ENCODE data around the gene ZNF415.
A peak's percentile ranks its signal among the peaks of the same experiment; 100 is the strongest.

ZNF415 gene

GRCh38 chr19:53132141-53132991 lies at the start of gene ZNF415:
Gene ZNF415, minus strand, starts transcription at chr19:53132910. Its CDS starts 10,234 bp downstream, at chr19:53122676.
- CTCF ChIA-PET = no interaction called here
- DNase-seq (ENCODE audit: low spot score) = peak; percentile 87
- TF ChIP-seq CTCF (conservative IDR thresholded peaks at IDR 0.05; ENCODE audit: low read depth) = no peak
- POLR2A ChIA-PET (ENCODE audit: low non-redundant PET) = no interaction called here
- peak within 1 kb of the TSS; percentile 32 for H3K27ac ChIP-seq

GRCh38 chr19:53182202-53182601 lies 49.5 kb upstream of the ZNF415 start:
- no peak for DNase-seq (ENCODE audit: low spot score)
- TF ChIP-seq CTCF (conservative IDR thresholded peaks at IDR 0.05; ENCODE audit: low read depth) = no peak
- CTCF ChIA-PET = interaction anchor here (0.6 to 1.1 kb wide), 2 partner anchors 14 to 185 kb away, joined by 4 to 10 read pairs; no protein-coding TSS in a partner anchor
- POLR2A ChIA-PET (ENCODE audit: low non-redundant PET) = no interaction called here
- no peak overlapping the region for H3K27ac ChIP-seq

- H3K27ac ChIP-seq = no peak overlapping the region
- ChIA-PET CTCF (no interaction called here), POLR2A (ENCODE audit: low non-redundant PET) (no interaction called here)
- no peak for DNase-seq (ENCODE audit: low spot score)
- no peak for TF ChIP-seq CTCF (conservative IDR thresholded peaks at IDR 0.05; ENCODE audit: low read depth)
These were observed 45.3 kb upstream of the ZNF415 start for GRCh38 chr19:53177986-53178385.

GRCh38 chr19:53172889-53173288 lies 40.2 kb upstream of the ZNF415 start:
- no peak overlapping the region for H3K27ac ChIP-seq
- DNase-seq (ENCODE audit: low spot score) = no peak
- POLR2A ChIA-PET (ENCODE audit: low non-redundant PET) = no interaction called here
- TF ChIP-seq CTCF (conservative IDR thresholded peaks at IDR 0.05; ENCODE audit: low read depth) = no peak
- CTCF ChIA-PET = no interaction called here

- ChIA-PET CTCF (no interaction called here), POLR2A (ENCODE audit: low non-redundant PET) (no interaction called here)
- H3K27ac ChIP-seq = no peak overlapping the region
- DNase-seq (ENCODE audit: low spot score) = no peak
- no peak for TF ChIP-seq CTCF (conservative IDR thresholded peaks at IDR 0.05; ENCODE audit: low read depth)
These were observed 33.0 kb upstream of the ZNF415 start for GRCh38 chr19:53165691-53166091.

- TF ChIP-seq CTCF (conservative IDR thresholded peaks at IDR 0.05; ENCODE audit: low read depth) = no peak
- ChIA-PET POLR2A (ENCODE audit: low non-redundant PET) (no interaction called here), CTCF (no interaction called here)
- no peak for DNase-seq (ENCODE audit: low spot score)
- H3K27ac ChIP-seq = no peak overlapping the region
These were observed 28.4 kb upstream of the ZNF415 start for GRCh38 chr19:53161123-53161522.
